Right cardiac atrium (tissue), 5 donors: ENCODE data around the gene MPRIP. TPM values are rescaled to one million over a fixed set of nuclear protein-coding genes. Genes with fewer than 3 reads are reported as not detected.
"Not testable (repeated sequence)": the region's sequence is repeated elsewhere in the genome, so short reads cannot be mapped to it uniquely, and the experiment has no call there.

ENCODE experiments used
- ATAC-seq, 2 donors: fragments of 200-7000 bp; cut with Tn5 transposase; one replicate each; pipeline versions ENCODE4 v1.8.0 to v1.9.1; 2020; ENCODE audit warnings: moderate library complexity in 2 of 2, mild to moderate bottlenecking in 1 of 2
- DNase-seq, 3 donors: peaks; one replicate each; pipeline ENCODE4 v3.0.0-alpha.2; 2020
- H3K27ac ChIP-seq: one replicate; pipeline ENCODE4 v1.5.1; 2013; ENCODE audit warnings: mild to moderate bottlenecking, low read length, control low read depth, moderate library complexity
- H3K27me3 ChIP-seq: one replicate; pipeline ENCODE4 v1.6.1; 2013; ENCODE audit not compliant: control insufficient read depth, insufficient read depth
- H3K4me1 ChIP-seq: one replicate; pipeline ENCODE4 v1.6.1; 2013; ENCODE audit warnings: low read length; ENCODE audit not compliant: control insufficient read depth, insufficient read depth
- H3K4me3 ChIP-seq: one replicate; pipeline ENCODE4 v1.5.1; 2013; ENCODE audit warnings: low read length, control low read depth
- H3K9me3 ChIP-seq: one replicate; pipeline ENCODE4 v1.6.1; 2013; ENCODE audit warnings: low read length; ENCODE audit not compliant: control insufficient read depth
- WGBS: extraction: QIAGEN DNeasy Blood & Tissue Kit; methylation state at CpG from one replicate; pipeline ENCODE4 v1.1.7; 2013; 5-methylcytosine and 5-hydroxymethylcytosine counted together
- intact Hi-C, 4 donors: fragments of 100-400 bp; cut with DNase I; formaldehyde crosslinking; loops; one replicate each; pipeline versions ENCODE4 v1.11.0 to v1.14.0; 2022 to 2023
- polyA plus RNA-seq: library from polyadenylated mRNA; stranded (reverse); fragments of 200-250 nt; gene quantifications from one replicate; pipeline ENCODE4 v1.2.3, GENCODE V29; 2013
- total RNA-seq, 4 donors: library from RNA; stranded (reverse); fragmentation: NEBNext Ultra II Directional; extraction: Animal tissue kit (Norgen Biotek cat#: 25700); gene quantifications; one replicate each; pipeline ENCODE4 v1.2.1, GENCODE V29; 2021
- donor health status: healthy with polysubstance abuse.
- donor health status: DM: no; HTN: yes; CAD: no.
- donor health status: DM: no; HTN: no; CAD: no.
- donor health status: DM: no; HTN: yes; CAD: no; lungs with severe emphysema.
- donor health status: DM: yes; HTN: yes; CAD: no.

Gene MPRIP
- total and polyA plus RNA-seq, 5 donors: 228 to 331 (median 312) TPM

GRCh38 chr17:17183744-17184143, 141.5 kb downstream of the MPRIP start:
- 77% methylated on average over 4 of the region's 4 CpGs for WGBS
- Histone ChIP-seq H3K4me3 (no peak overlapping the region), H3K4me1 (peaks cover 3% of the 10 kb centered on the region), H3K9me3 (no peaks in the 10 kb centered on the region), H3K27ac (no peak overlapping the region), H3K27me3 (no peaks in the 10 kb centered on the region)
- DNase-seq (no peak), ATAC-seq (peak; percentile 36)
- intact Hi-C loops: no loop called here

GRCh38 chr17:17184985-17185757, 142.9 kb downstream of the MPRIP start:
- H3K4me1 ChIP-seq: not testable (repeated sequence)
- 50% methylated on average over 13 of the region's 13 CpGs for WGBS
- ATAC-seq: peak in 1 of 2 donors; percentile 12

GRCh38 chr17:17186051-17186450, 143.8 kb downstream of the MPRIP start:
- DNase-seq (no peak), ATAC-seq (no peak)
- Histone ChIP-seq H3K9me3 (no peaks in the 10 kb centered on the region), H3K27ac (no peak overlapping the region), H3K4me1 (peaks cover 5% of the 10 kb centered on the region), H3K4me3 (no peak overlapping the region), H3K27me3 (no peaks in the 10 kb centered on the region)
- 56% methylated on average over 3 of the region's 3 CpGs for WGBS
- intact Hi-C loops: no loop called here

More at GRCh38 chr17:17184985-17185757, 142.9 kb downstream of the MPRIP start:
- H3K4me3 ChIP-seq, H3K9me3 ChIP-seq, H3K27me3 ChIP-seq, DNase-seq, intact Hi-C loops, H3K27ac ChIP-seq: not testable (repeated sequence)

GRCh38 chr17:17186551-17187505, 144.6 kb downstream of the MPRIP start:
- Histone ChIP-seq H3K4me3 (no peak overlapping the region), H3K4me1 (peaks cover 5% of the 10 kb centered on the region), H3K27me3 (no peaks in the 10 kb centered on the region), H3K9me3 (no peaks in the 10 kb centered on the region), H3K27ac (no peak overlapping the region)
- intact Hi-C loops: no loop called here
- 70% methylated on average over 14 of the region's 14 CpGs for WGBS
- no peak for ATAC-seq
- no peak for DNase-seq

- H3K9me3 ChIP-seq: no peaks in the 10 kb centered on the region
- H3K4me1 ChIP-seq: peaks cover 5% of the 10 kb centered on the region
- no peaks in the 10 kb centered on the region for H3K27me3 ChIP-seq
- no peak for ATAC-seq
- H3K27ac ChIP-seq: no peak overlapping the region
- no peak for DNase-seq
- 91% methylated on average over 4 of the region's 4 CpGs for WGBS
- intact Hi-C loops: no loop called here
- H3K4me3 ChIP-seq: no peak overlapping the region
Measured at GRCh38 chr17:17188586-17188985, 146.3 kb downstream of the MPRIP start.

- no peak overlapping the region for H3K27ac ChIP-seq
- 65% methylated on average over 4 of the region's 4 CpGs for WGBS
- no peak for ATAC-seq
Measured at GRCh38 chr17:17189559-17189958, 147.3 kb downstream of the MPRIP start.

GRCh38 chr17:17190188-17190587, 147.9 kb downstream of the MPRIP start:
- H3K27ac ChIP-seq: no peak overlapping the region
- H3K9me3 ChIP-seq: no peaks in the 10 kb centered on the region
- no peaks in the 10 kb centered on the region for H3K27me3 ChIP-seq
- no peak overlapping the region for H3K4me3 ChIP-seq
- ATAC-seq (peak; percentile 39 to 56), DNase-seq (peak in 1 of 3 donors; percentile 20)
- intact Hi-C loops: no loop called here
- WGBS: 62% methylated on average over 7 of the region's 7 CpGs
- peaks cover 3% of the 10 kb centered on the region for H3K4me1 ChIP-seq

More at GRCh38 chr17:17189559-17189958, 147.3 kb downstream of the MPRIP start:
- Histone ChIP-seq H3K4me3 (no peak overlapping the region), H3K4me1 (peaks cover 5% of the 10 kb centered on the region), H3K9me3 (no peaks in the 10 kb centered on the region), H3K27me3 (no peaks in the 10 kb centered on the region)
- peak in 1 of 3 donors; percentile 7 for DNase-seq
- intact Hi-C loops: no loop called here

- no peak overlapping the region for H3K4me3 ChIP-seq
- intact Hi-C loops: no loop called here
- no peaks in the 10 kb centered on the region for H3K9me3 ChIP-seq
- ATAC-seq (peak; percentile 76 to 82), DNase-seq (peak; percentile 43 to 75 (median 74))
- H3K4me1 ChIP-seq: peaks cover 2% of the 10 kb centered on the region
- no peaks in the 10 kb centered on the region for H3K27me3 ChIP-seq
- peak overlapping the region; percentile 4 for H3K27ac ChIP-seq
- 34% methylated on average over 11 of the region's 11 CpGs for whole genome bisulfite sequencing
Measured at GRCh38 chr17:17191346-17191792, 149.1 kb downstream of the MPRIP start.

GRCh38 chr17:17191961-17192381, 149.7 kb downstream of the MPRIP start:
- H3K27ac ChIP-seq: peak overlapping the region; percentile 74
- H3K4me3 ChIP-seq: no peak overlapping the region
- 46% methylated on average over 10 of the region's 10 CpGs for WGBS
- H3K9me3 ChIP-seq: no peaks in the 10 kb centered on the region
- DNase-seq: no peak
- intact Hi-C loops: no loop called here
- no peak for ATAC-seq
- peaks cover 2% of the 10 kb centered on the region for H3K4me1 ChIP-seq
- no peaks in the 10 kb centered on the region for H3K27me3 ChIP-seq

- 92% methylated on average over 5 of the region's 5 CpGs for WGBS
- H3K4me3 ChIP-seq, H3K27me3 ChIP-seq, H3K27ac ChIP-seq, intact Hi-C loops, H3K4me1 ChIP-seq, ATAC-seq, H3K9me3 ChIP-seq, DNase-seq: not testable (repeated sequence)
Measured at GRCh38 chr17:17195466-17195865, 153.2 kb downstream of the MPRIP start.

- no peaks in the 10 kb centered on the region for H3K4me1 ChIP-seq
- intact Hi-C loops: no loop called here
- H3K9me3 ChIP-seq: no peaks in the 10 kb centered on the region
- no peak overlapping the region for H3K4me3 ChIP-seq
- DNase-seq (no peak), ATAC-seq (no peak)
- no peak overlapping the region for H3K27ac ChIP-seq
- no peaks in the 10 kb centered on the region for H3K27me3 ChIP-seq
Measured at GRCh38 chr17:17196776-17197175, 154.5 kb downstream of the MPRIP start.
